Esophagus squamous epithelium (tissue), 4 donors: ENCODE results near the gene ZNF445.

Experiments used
- POLR2A ChIP-seq, 4 donors: fragments of 450-650 bp; IDR thresholded peaks; one replicate each; pipeline ENCODE4 v1.6.1; 2017; ENCODE audit warnings: antibody characterized with exemption in 4 of 4, mild to moderate bottlenecking in 4 of 4, moderate library complexity in 3 of 4
- TF ChIP-seq, protein P1 (sequence below), 6 experiments: fragments of 450-650 bp in 4 of 6; fragments of 200-600 bp in 2 of 6; sonication (generic) in 2 of 6; IDR thresholded peaks; one replicate each; pipeline ENCODE4 v1.5.1; 2016 to 2019; ENCODE audit warnings: antibody characterized with exemption in 6 of 6, mild to moderate bottlenecking in 4 of 6, moderate library complexity in 4 of 6

DNA sequence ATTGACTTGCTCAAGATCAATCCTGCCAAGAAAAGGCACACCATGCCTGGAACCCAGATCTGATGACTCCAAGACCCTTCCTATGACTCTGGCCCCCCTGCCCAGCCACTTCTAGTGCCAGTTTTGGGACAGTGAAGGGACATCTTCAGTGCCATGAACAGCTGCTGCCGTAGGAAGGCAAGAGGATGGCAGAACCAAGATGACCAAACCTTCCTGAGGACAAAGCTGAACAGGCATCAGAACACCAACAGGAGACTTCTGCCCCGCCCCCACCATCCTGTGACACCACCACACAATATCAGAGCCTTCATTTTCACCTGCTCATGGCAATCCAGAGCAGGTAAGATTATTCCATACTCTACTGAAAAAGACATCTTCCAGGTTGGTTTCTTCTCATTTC, 33.0 kb downstream of the ZNF445 start:
- TF ChIP-seq, protein P1, sequence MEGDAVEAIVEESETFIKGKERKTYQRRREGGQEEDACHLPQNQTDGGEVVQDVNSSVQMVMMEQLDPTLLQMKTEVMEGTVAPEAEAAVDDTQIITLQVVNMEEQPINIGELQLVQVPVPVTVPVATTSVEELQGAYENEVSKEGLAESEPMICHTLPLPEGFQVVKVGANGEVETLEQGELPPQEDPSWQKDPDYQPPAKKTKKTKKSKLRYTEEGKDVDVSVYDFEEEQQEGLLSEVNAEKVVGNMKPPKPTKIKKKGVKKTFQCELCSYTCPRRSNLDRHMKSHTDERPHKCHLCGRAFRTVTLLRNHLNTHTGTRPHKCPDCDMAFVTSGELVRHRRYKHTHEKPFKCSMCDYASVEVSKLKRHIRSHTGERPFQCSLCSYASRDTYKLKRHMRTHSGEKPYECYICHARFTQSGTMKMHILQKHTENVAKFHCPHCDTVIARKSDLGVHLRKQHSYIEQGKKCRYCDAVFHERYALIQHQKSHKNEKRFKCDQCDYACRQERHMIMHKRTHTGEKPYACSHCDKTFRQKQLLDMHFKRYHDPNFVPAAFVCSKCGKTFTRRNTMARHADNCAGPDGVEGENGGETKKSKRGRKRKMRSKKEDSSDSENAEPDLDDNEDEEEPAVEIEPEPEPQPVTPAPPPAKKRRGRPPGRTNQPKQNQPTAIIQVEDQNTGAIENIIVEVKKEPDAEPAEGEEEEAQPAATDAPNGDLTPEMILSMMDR (IDR thresholded peaks at IDR 0.05): no peak
- TF ChIP-seq POLR2A (IDR thresholded peaks at IDR 0.05): no peak
